H1 (cell line): ENCODE data around the gene DSP. TPM values are rescaled to one million over a fixed set of nuclear protein-coding genes. Genes with fewer than 3 reads are reported as not detected.

ENCODE experiments used
- CTCF ChIA-PET: fragments of 300-600 bp; sonication (Branson Sonifier 250); formaldehyde crosslinking; loops from one replicate; lab custom pipeline; 2021; ENCODE audit not compliant: partially characterized antibody; lab: Charles Lee
- POLR2A ChIA-PET: fragments of 300-600 bp; sonication (Branson Sonifier 250); formaldehyde crosslinking; loops from one replicate; lab custom pipeline; 2021; ENCODE audit warnings: inconsistent platforms; ENCODE audit not compliant: partially characterized antibody; lab: Charles Lee
- DNase-seq, 2 experiments: peaks; one replicate each; pipeline versions ENCODE4 v3.0.0 to v3.0.0-alpha.2; 2010 to 2022; ENCODE audit warnings: low spot score in 2 of 2, low read depth in 1 of 2, mixed read lengths in 1 of 2
- FAIRE-seq: peaks from 2 replicates; lab custom pipeline; 2011; peaks lifted over from hg19 to GRCh38; lab: Jason Lieb, UNC
- H2AFZ ChIP-seq: 2 replicates; pipeline ENCODE4 v1.8.1; 2012; ENCODE audit warnings: low read length, inconsistent platforms
- H2AK5ac ChIP-seq: 2 replicates; pipeline ENCODE4 v1.6.1; 2013; ENCODE audit warnings: low read depth, low read length
- H2BK120ac ChIP-seq: replicated peaks from 2 replicates; pipeline ENCODE3; 2013; ENCODE audit warnings: low read depth, low read length, inconsistent platforms
- H2BK12ac ChIP-seq: 2 replicates; pipeline ENCODE4 v1.6.1; 2013; ENCODE audit warnings: low read depth, low read length
- H2BK15ac ChIP-seq: 2 replicates; pipeline ENCODE4 v1.6.1; 2013; ENCODE audit warnings: low read length
- H2BK20ac ChIP-seq: 2 replicates; pipeline ENCODE4 v1.6.1; 2013; ENCODE audit warnings: low read length
- H2BK5ac ChIP-seq: 2 replicates; pipeline ENCODE4 v1.6.1; 2013; ENCODE audit warnings: low read depth, low read length
- H3K14ac ChIP-seq: 2 replicates; pipeline ENCODE4 v1.6.1; 2013; ENCODE audit warnings: inconsistent platforms; ENCODE audit not compliant: insufficient read length
- H3K18ac ChIP-seq: 2 replicates; pipeline ENCODE4 v1.6.1; 2013; ENCODE audit warnings: low read length; ENCODE audit errors: extremely low read depth
- H3K23ac ChIP-seq: 2 replicates; pipeline ENCODE4 v1.6.1; 2013; ENCODE audit warnings: inconsistent platforms; ENCODE audit not compliant: insufficient read length
- H3K23me2 ChIP-seq: 2 replicates; pipeline ENCODE4 v1.6.1; 2013; ENCODE audit warnings: low read depth, low read length
- H3K27ac ChIP-seq: 2 replicates; pipeline ENCODE4 v1.6.1; 2011; ENCODE audit warnings: low read depth, low read length, inconsistent platforms
- H3K27me3 ChIP-seq, 4 experiments: replicated peaks in 1 of 4; 1 replicate in 1 of 4; 2 replicates in 3 of 4; pipeline versions ENCODE4 v1.6.1 to v1.8.1; 2011 to 2013; ENCODE audit warnings: low read length in 3 of 4, mild to moderate bottlenecking in 3 of 4, inconsistent platforms in 2 of 4, mixed read lengths in 2 of 4, moderate library complexity in 1 of 4; ENCODE audit not compliant: control insufficient read depth in 3 of 4, insufficient read depth in 3 of 4; ENCODE audit errors: extremely low read depth in 1 of 4
- H3K36me3 ChIP-seq, 4 experiments: 2 replicates each; pipeline versions ENCODE4 v1.6.1 to v1.8.1; 2011 to 2013; ENCODE audit warnings: mild to moderate bottlenecking in 4 of 4, low read length in 3 of 4, moderate library complexity in 2 of 4, control low read depth in 1 of 4, inconsistent platforms in 1 of 4; ENCODE audit not compliant: insufficient read depth in 4 of 4, control insufficient read depth in 2 of 4
- H3K4ac ChIP-seq: replicated peaks from 2 replicates; pipeline ENCODE3; 2013; ENCODE audit warnings: low read length, low read depth, mixed read lengths, inconsistent platforms; ENCODE audit not compliant: insufficient read length
- H3K4me1 ChIP-seq, 4 experiments: replicated peaks in 1 of 4; 1 replicate in 1 of 4; 2 replicates in 3 of 4; pipeline versions ENCODE4 v1.6.1 to v1.8.1; 2011 to 2013; ENCODE audit warnings: low read length in 3 of 4, inconsistent platforms in 2 of 4, mixed read lengths in 1 of 4; ENCODE audit not compliant: insufficient read depth in 4 of 4, control insufficient read depth in 3 of 4
- H3K4me2 ChIP-seq, 2 experiments: 2 replicates each; pipeline versions ENCODE4 v1.6.1 to v1.8.1; 2011 to 2013; ENCODE audit warnings: low read depth in 2 of 2, low read length in 2 of 2, control low read depth in 1 of 2, inconsistent platforms in 1 of 2, mild to moderate bottlenecking in 1 of 2; ENCODE audit not compliant: insufficient read depth in 1 of 2
- H3K4me3 ChIP-seq, 4 experiments: fragments of 200-600, 300-600 bp in 1 of 4; sonication (generic), shearing (Covaris generic), sonication (Bioruptor Twin) in 1 of 4; 2 replicates each; pipeline versions ENCODE4 v1.5.1 to v1.8.1; 2011 to 2016; ENCODE audit warnings: low read length in 4 of 4, low read depth in 3 of 4, control low read depth in 2 of 4, inconsistent platforms in 2 of 4, mild to moderate bottlenecking in 2 of 4, mixed read lengths in 1 of 4, moderate library complexity in 1 of 4; ENCODE audit not compliant: insufficient read depth in 2 of 4; ENCODE audit errors: extremely low read depth in 1 of 4
- H3K56ac ChIP-seq: replicated peaks from 2 replicates; pipeline ENCODE3; 2013; ENCODE audit warnings: low read depth, mild to moderate bottlenecking, mixed read lengths, low read length, inconsistent platforms; ENCODE audit not compliant: insufficient read length
- H3K79me1 ChIP-seq: 2 replicates; pipeline ENCODE4 v1.6.1; 2013; ENCODE audit warnings: low read depth, low read length, control low read depth
- H3K79me2 ChIP-seq, 2 experiments: 2 replicates each; pipeline versions ENCODE4 v1.6.1 to v1.8.1; 2012 to 2013; ENCODE audit warnings: low read length in 2 of 2, mild to moderate bottlenecking in 2 of 2, inconsistent platforms in 1 of 2; ENCODE audit not compliant: insufficient read depth in 2 of 2, control insufficient read depth in 1 of 2
- H3K9ac ChIP-seq, 4 experiments: replicated peaks in 1 of 4; 1 replicate in 1 of 4; 2 replicates in 3 of 4; pipeline versions ENCODE4 v1.6.1 to v1.8.1; 2011 to 2013; ENCODE audit warnings: low read depth in 3 of 4, low read length in 3 of 4, control low read depth in 2 of 4, mild to moderate bottlenecking in 2 of 4, moderate library complexity in 2 of 4, inconsistent platforms in 1 of 4; ENCODE audit errors: extremely low read depth in 1 of 4
- H3K9me3 ChIP-seq, 2 experiments: 2 replicates each; pipeline versions ENCODE4 v1.6.1 to v1.8.1; 2012 to 2013; ENCODE audit warnings: mild to moderate bottlenecking in 2 of 2, moderate library complexity in 2 of 2, control low read depth in 1 of 2, inconsistent platforms in 1 of 2, low read depth in 1 of 2, low read length in 1 of 2, mixed read lengths in 1 of 2; ENCODE audit not compliant: insufficient read depth in 2 of 2
- H4K20me1 ChIP-seq, 2 experiments: replicated peaks in 1 of 2; 2 replicates each; pipeline versions ENCODE3 to v1.8.1; 2011 to 2013; ENCODE audit warnings: inconsistent platforms in 2 of 2, low read length in 2 of 2, mild to moderate bottlenecking in 1 of 2; ENCODE audit not compliant: insufficient read depth in 2 of 2, control insufficient read depth in 1 of 2
- H4K5ac ChIP-seq: 2 replicates; pipeline ENCODE4 v1.6.1; 2013; ENCODE audit warnings: low read length, low read depth, mixed read lengths, inconsistent platforms; ENCODE audit not compliant: insufficient read length
- H4K8ac ChIP-seq: 2 replicates; pipeline ENCODE4 v1.8.0; 2013; ENCODE audit warnings: mild to moderate bottlenecking, moderate library complexity, low read length, inconsistent platforms; ENCODE audit not compliant: insufficient read depth; ENCODE audit errors: extremely low read depth
- H4K91ac ChIP-seq: replicated peaks from 2 replicates; pipeline ENCODE3; 2013; ENCODE audit warnings: low read length, mixed read lengths, inconsistent platforms; ENCODE audit not compliant: insufficient read length
- CTBP2 ChIP-seq: IDR thresholded peaks from 2 replicates; pipeline ENCODE4 v1.7.0; 2011; ENCODE audit warnings: borderline replicate concordance, mild to moderate bottlenecking, moderate library complexity, mixed read lengths, low read length; ENCODE audit not compliant: insufficient read depth, insufficient read length
- GABPA ChIP-seq: IDR thresholded peaks from 2 replicates; pipeline ENCODE4 v1.6.1; 2011; ENCODE audit warnings: mild to moderate bottlenecking, low read length, moderate library complexity, borderline replicate concordance; ENCODE audit not compliant: insufficient read depth
- USF2 ChIP-seq: IDR thresholded peaks from 2 replicates; pipeline ENCODE4 v1.6.1; 2011; ENCODE audit warnings: low read length, improper control_type of control experiment
- WGBS, 2 experiments: shearing (Covaris generic) in 1 of 2; methylation state at CpG; one replicate each; pipeline versions ENCODE4 v1.1.6 to v1.1.7; 2013 to 2015; ENCODE audit warnings: low lambda C conversion rate in 2 of 2, mixed read lengths in 2 of 2, inconsistent platforms in 1 of 2, low coverage in 1 of 2, missing lambda C conversion rate in 1 of 2; ENCODE audit not compliant: insufficient replicate concordance in 2 of 2, insufficient coverage in 1 of 2, insufficient read length in 1 of 2; ENCODE audit errors: extremely low coverage in 1 of 2, missing lambda C conversion rate in 1 of 2; 5-methylcytosine and 5-hydroxymethylcytosine counted together
- polyA plus RNA-seq, 7 experiments: library from polyadenylated mRNA; depleted of rRNA in 3 of 7; stranded (reverse) in 5 of 7; unstranded in 2 of 7; fragments of >200 nt in 5 of 7; fragments of 200-250 nt in 2 of 7; gene quantifications; 1 replicate in 5 of 7; 2 replicates in 1 of 7; 4 replicates in 1 of 7; pipeline versions ENCODE4 v1.2.1 to v1.2.3, GENCODE V29; 2011 to 2013; ENCODE audit warnings: missing spikeins in 2 of 7, mixed read lengths in 2 of 7
- total RNA-seq: library from RNA; stranded (reverse); fragmentation: NEBNext Ultra II Directional; extraction: Animal tissue kit (Norgen Biotek cat#: 25700); gene quantifications from 2 replicates; pipeline ENCODE4 v1.2.1, GENCODE V29; 2021

The DSP gene
- total and polyA plus RNA-seq, 2 of the 8 experiments (the other 6 are each of a cell fraction or from before 2014, with no cell fraction given) = 14.3 to 48.5 TPM

- no peak for DNase-seq
- Histone ChIP-seq H4K5ac (no peak overlapping the region), H3K79me2 (no peaks in the 10 kb centered on the region), H3K9me3 (no peaks in the 10 kb centered on the region), H2BK12ac (no peak overlapping the region), H3K9ac (no peak overlapping the region), H4K8ac (no peak overlapping the region), H3K4me2 (no peak overlapping the region), H3K79me1 (no peaks in the 10 kb centered on the region)
- CTCF ChIA-PET = interaction anchor here (1.4 to 2.1 kb wide), 2 partner anchors 9 to 95 kb away, joined by 4 to 6 read pairs; no protein-coding TSS in a partner anchor
- TF ChIP-seq GABPA (no peak), CTBP2 (no peak), USF2 (no peak)
- TF ChIP-seq, all 59 proteins: peak for 0
- no peak overlapping the region for H4K91ac ChIP-seq
- H3K18ac ChIP-seq = no peak overlapping the region
- no peaks in the 10 kb centered on the region; a peak in 1 of 8 replicates for H3K36me3 ChIP-seq
- no peaks in the 10 kb centered on the region for H3K23me2 ChIP-seq
- H2AK5ac ChIP-seq = no peak overlapping the region
- H3K27me3 ChIP-seq = no peaks in the 10 kb centered on the region
- H2AFZ ChIP-seq = no peak overlapping the region
- no peak overlapping the region for H3K23ac ChIP-seq
- H3K4ac ChIP-seq = no peak overlapping the region
- H3K4me3 ChIP-seq = no peak overlapping the region
- no peak overlapping the region for H3K14ac ChIP-seq
- FAIRE-seq = no peak
- no peaks in the 10 kb centered on the region for H4K20me1 ChIP-seq
- H2BK5ac ChIP-seq = no peak overlapping the region
- 54% methylated on average over 2 of the region's 2 CpGs; no CpG with 5 or more reads in 1 of the 2 experiments for WGBS, 2 experiments
- H2BK120ac ChIP-seq = no peak overlapping the region
- H2BK15ac ChIP-seq = no peak overlapping the region
- 0 out of 7 replicates have a peak, but pooled peaks cover 0 to 3% (median 0%) of the 10 kb centered on the region in 4 experiments for H3K4me1 ChIP-seq
- no peak overlapping the region for H3K56ac ChIP-seq
- no peak overlapping the region for H2BK20ac ChIP-seq
- POLR2A ChIA-PET = interaction anchor here (1.5 kb wide), 1 partner anchor 13 kb away, joined by 3 read pairs; no protein-coding TSS in a partner anchor
- H3K27ac ChIP-seq = no peak overlapping the region
Observed at GRCh38 chr6:7515363-7515762, 26.1 kb upstream of the DSP start.
